KOPT-K1 (cell line): Measurements from ENCODE around the gene INPP5J.

Experiments used
- H3K27ac ChIP-seq: fragments of 200-600 bp; sonication (generic); 2 replicates; pipeline ENCODE4 v1.5.1; 2016; ENCODE audit warnings: antibody characterized with exemption, mild to moderate bottlenecking, low read depth, low read length; ENCODE audit not compliant: poor library complexity, severe bottlenecking
- H3K36me3 ChIP-seq: fragments of 200-600 bp; sonication (generic); 2 replicates; pipeline ENCODE4 v1.5.1; 2017; ENCODE audit warnings: antibody characterized with exemption, mild to moderate bottlenecking, low read length, moderate library complexity; ENCODE audit not compliant: insufficient read depth
- H3K9me3 ChIP-seq: fragments of 200-600 bp; sonication (generic); 2 replicates; pipeline ENCODE4 v1.5.1; 2017; ENCODE audit warnings: antibody characterized with exemption, low read length, mild to moderate bottlenecking; ENCODE audit not compliant: insufficient read depth, poor library complexity, severe bottlenecking

The INPP5J gene

GRCh38 chr22:31083923-31084810 lies 38.6 kb upstream of the INPP5J start:
- H3K9me3 ChIP-seq: no peaks in the 10 kb centered on the region
- H3K36me3 ChIP-seq: peaks cover 14% of the 10 kb centered on the region; the same call in 1 of the 2 replicates
- peak overlapping the region; percentile 72 for H3K27ac ChIP-seq

GRCh38 chr22:31084811-31085492 lies 37.8 kb upstream of the INPP5J start:
- H3K36me3 ChIP-seq: peaks cover 22% of the 10 kb centered on the region; the same call in 1 of the 2 replicates
- H3K27ac ChIP-seq: peak overlapping the region; percentile 72
- no peaks in the 10 kb centered on the region for H3K9me3 ChIP-seq

GRCh38 chr22:31085493-31085824 lies 37.3 kb upstream of the INPP5J start:
- H3K9me3 ChIP-seq: no peaks in the 10 kb centered on the region
- H3K36me3 ChIP-seq: peaks cover 27% of the 10 kb centered on the region; the same call in 1 of the 2 replicates
- H3K27ac ChIP-seq: peak overlapping the region; percentile 72

- no peak overlapping the region for H3K27ac ChIP-seq
- peaks cover 30% of the 10 kb centered on the region; the same call in 1 of the 2 replicates for H3K36me3 ChIP-seq
- no peaks in the 10 kb centered on the region for H3K9me3 ChIP-seq
These were observed 36.8 kb upstream of the INPP5J start for GRCh38 chr22:31085928-31086327.

- Histone ChIP-seq H3K27ac (no peak overlapping the region), H3K36me3 (peaks cover 38% of the 10 kb centered on the region; the same call in 1 of the 2 replicates)
These were observed 35.9 kb upstream of the INPP5J start for GRCh38 chr22:31086703-31087330.

GRCh38 chr22:31087744-31088215 lies 35.0 kb upstream of the INPP5J start:
- Histone ChIP-seq H3K36me3 (peaks cover 48% of the 10 kb centered on the region; the same call in 1 of the 2 replicates), H3K27ac (no peak overlapping the region), H3K9me3 (no peaks in the 10 kb centered on the region)

More at GRCh38 chr22:31086703-31087330, 35.9 kb upstream of the INPP5J start:
- no peaks in the 10 kb centered on the region for H3K9me3 ChIP-seq

- Histone ChIP-seq H3K27ac (no peak overlapping the region), H3K36me3 (peaks cover 52% of the 10 kb centered on the region)
These were observed 34.4 kb upstream of the INPP5J start for GRCh38 chr22:31088233-31088986.

GRCh38 chr22:31089160-31090100 lies 33.3 kb upstream of the INPP5J start:
- Histone ChIP-seq H3K9me3 (no peaks in the 10 kb centered on the region), H3K36me3 (peaks cover 60% of the 10 kb centered on the region), H3K27ac (no peak overlapping the region)

More at GRCh38 chr22:31088233-31088986, 34.4 kb upstream of the INPP5J start:
- H3K9me3 ChIP-seq: no peaks in the 10 kb centered on the region

- no peaks in the 10 kb centered on the region for H3K9me3 ChIP-seq
- H3K27ac ChIP-seq: no peak overlapping the region
- H3K36me3 ChIP-seq: peaks cover 67% of the 10 kb centered on the region
These were observed 32.3 kb upstream of the INPP5J start for GRCh38 chr22:31090217-31091085.

GRCh38 chr22:31091106-31091975 lies 31.4 kb upstream of the INPP5J start:
- Histone ChIP-seq H3K36me3 (peaks cover 75% of the 10 kb centered on the region), H3K9me3 (no peaks in the 10 kb centered on the region)

GRCh38 chr22:31092161-31092560 lies 30.6 kb upstream of the INPP5J start:
- Histone ChIP-seq H3K9me3 (no peaks in the 10 kb centered on the region), H3K36me3 (peaks cover 83% of the 10 kb centered on the region), H3K27ac (no peak overlapping the region)

More at GRCh38 chr22:31091106-31091975, 31.4 kb upstream of the INPP5J start:
- no peak overlapping the region for H3K27ac ChIP-seq
